OCI-LY1 (cell line): ENCODE data around the gene SPACA9.

Experiments used
- EZH2 ChIP-seq: fragments of 200-600 bp; sonication (generic), shearing (Covaris generic); IDR thresholded peaks from 2 replicates; pipeline ENCODE4 v1.8.0; 2017; ENCODE audit warnings: borderline replicate concordance, mixed run types, mild to moderate bottlenecking, antibody characterized with exemption, low read length, moderate library complexity, mixed read lengths
- TF ChIP-seq, protein P1 (sequence below): fragments of 200-600 bp; sonication (generic), shearing (Covaris generic); IDR thresholded peaks from 2 replicates; pipeline ENCODE4 v1.5.1; 2017; ENCODE audit warnings: mild to moderate bottlenecking, antibody characterized with exemption, low read length, moderate library complexity, mixed read lengths

DNA sequence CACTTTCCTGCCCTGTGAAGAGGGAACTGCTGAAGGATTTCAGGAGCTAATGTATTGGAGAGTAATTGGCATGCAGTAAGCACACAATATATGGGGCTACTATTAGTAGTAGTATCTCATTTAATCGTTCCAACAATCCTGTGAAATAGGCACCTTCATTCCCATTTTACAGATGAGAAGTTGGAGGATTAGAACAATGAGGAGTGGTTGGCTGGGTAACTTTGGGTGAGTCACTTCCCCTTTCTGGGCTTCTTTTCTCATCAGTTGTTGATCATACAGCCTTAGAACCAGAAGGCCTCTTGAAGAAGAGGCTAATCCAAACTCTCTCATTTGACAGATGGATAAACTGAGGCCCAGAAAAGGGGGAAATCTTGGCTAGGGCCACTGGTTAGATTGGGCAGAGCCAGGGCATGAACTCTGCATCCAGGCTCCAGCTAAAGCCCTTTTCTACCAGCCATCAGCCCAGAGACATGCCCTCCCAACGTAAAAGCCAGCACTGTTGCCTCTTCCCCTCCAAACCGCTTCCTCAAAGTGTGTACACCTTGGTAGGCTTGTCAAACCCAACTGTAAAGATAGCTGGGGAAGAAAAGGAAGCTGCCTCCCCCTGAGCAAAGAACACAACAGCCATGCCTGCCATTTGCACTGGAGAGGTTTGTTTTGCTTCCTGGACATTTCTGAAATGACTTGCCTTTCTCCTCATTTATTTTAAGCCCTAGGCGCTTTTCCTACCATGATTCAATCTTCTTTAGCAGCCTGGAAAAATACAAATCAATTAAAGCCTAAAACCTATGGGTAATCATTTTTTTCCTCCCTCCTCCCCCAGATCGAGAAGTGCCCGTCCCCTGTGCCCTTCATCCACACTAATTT is 992 bp downstream of the SPACA9 start:
- TF ChIP-seq, protein P1, sequence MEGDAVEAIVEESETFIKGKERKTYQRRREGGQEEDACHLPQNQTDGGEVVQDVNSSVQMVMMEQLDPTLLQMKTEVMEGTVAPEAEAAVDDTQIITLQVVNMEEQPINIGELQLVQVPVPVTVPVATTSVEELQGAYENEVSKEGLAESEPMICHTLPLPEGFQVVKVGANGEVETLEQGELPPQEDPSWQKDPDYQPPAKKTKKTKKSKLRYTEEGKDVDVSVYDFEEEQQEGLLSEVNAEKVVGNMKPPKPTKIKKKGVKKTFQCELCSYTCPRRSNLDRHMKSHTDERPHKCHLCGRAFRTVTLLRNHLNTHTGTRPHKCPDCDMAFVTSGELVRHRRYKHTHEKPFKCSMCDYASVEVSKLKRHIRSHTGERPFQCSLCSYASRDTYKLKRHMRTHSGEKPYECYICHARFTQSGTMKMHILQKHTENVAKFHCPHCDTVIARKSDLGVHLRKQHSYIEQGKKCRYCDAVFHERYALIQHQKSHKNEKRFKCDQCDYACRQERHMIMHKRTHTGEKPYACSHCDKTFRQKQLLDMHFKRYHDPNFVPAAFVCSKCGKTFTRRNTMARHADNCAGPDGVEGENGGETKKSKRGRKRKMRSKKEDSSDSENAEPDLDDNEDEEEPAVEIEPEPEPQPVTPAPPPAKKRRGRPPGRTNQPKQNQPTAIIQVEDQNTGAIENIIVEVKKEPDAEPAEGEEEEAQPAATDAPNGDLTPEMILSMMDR = no peak
- no peak for TF ChIP-seq EZH2
